Neural progenitor cell (in vitro differentiated cells): ENCODE measurements around the gene KHDRBS1. TPM values are rescaled to one million over a fixed set of nuclear protein-coding genes. Genes with fewer than 3 reads are reported as not detected.

ENCODE experiments used
- DNase-seq: peaks from one replicate; pipeline ENCODE4 v3.0.0-alpha.2; 2016; ENCODE audit warnings: low spot score
- H2AFZ ChIP-seq: fragments of 200-600 bp; sonication (generic); replicated peaks from 2 replicates; pipeline ENCODE4 v1.6.1; 2016; ENCODE audit warnings: antibody characterized with exemption
- H3F3A ChIP-seq: fragments of 200-600 bp; sonication (generic); 2 replicates; pipeline ENCODE4 v1.6.1; 2016; ENCODE audit warnings: antibody characterized with exemption, low read depth
- H3K27ac ChIP-seq: fragments of 200-600 bp; sonication (generic); 2 replicates; pipeline ENCODE4 v1.5.1; 2016; ENCODE audit warnings: mild to moderate bottlenecking
- H3K27me3 ChIP-seq: fragments of 200-600 bp; sonication (generic); 2 replicates; pipeline ENCODE4 v1.6.1; 2016; ENCODE audit warnings: mild to moderate bottlenecking, moderate library complexity
- H3K36me3 ChIP-seq: fragments of 200-600 bp; sonication (generic); 2 replicates; pipeline ENCODE4 v1.5.1; 2016
- H3K4me1 ChIP-seq: fragments of 200-600 bp; sonication (generic); 2 replicates; pipeline ENCODE4 v1.6.1; 2016; ENCODE audit warnings: mixed run types
- H3K4me2 ChIP-seq: fragments of 200-600 bp; sonication (generic); 2 replicates; pipeline ENCODE4 v1.6.1; 2016
- H3K4me3 ChIP-seq: fragments of 200-600 bp; sonication (generic); 2 replicates; pipeline ENCODE4 v1.5.1; 2016
- H3K79me2 ChIP-seq: fragments of 200-600 bp; sonication (generic); 2 replicates; pipeline ENCODE4 v1.6.1; 2016; ENCODE audit warnings: low read depth
- H3K9ac ChIP-seq: fragments of 200-600 bp; sonication (generic); 2 replicates; pipeline ENCODE4 v1.6.1; 2016
- H3K9me3 ChIP-seq: fragments of 200-600 bp; sonication (generic); 2 replicates; pipeline ENCODE4 v1.5.1; 2016; ENCODE audit warnings: low read depth
- H4K20me1 ChIP-seq: fragments of 200-600 bp; sonication (generic); 2 replicates; pipeline ENCODE4 v1.6.1; 2016; ENCODE audit warnings: low read depth
- H3K27ac Mint-ChIP-seq: 3 replicates; pipeline ENCODE4 v1.8.0; 2021; ENCODE audit warnings: mixed read lengths
- H3K27me3 Mint-ChIP-seq: 2 replicates; pipeline ENCODE4 v1.8.0; 2022; ENCODE audit warnings: low read depth, mild to moderate bottlenecking, inconsistent platforms, moderate library complexity, mixed read lengths; ENCODE audit not compliant: insufficient read depth
- H3K36me3 Mint-ChIP-seq: 3 replicates; pipeline ENCODE4 v1.8.0; 2021; ENCODE audit warnings: mixed read lengths
- H3K4me1 Mint-ChIP-seq: 3 replicates; pipeline ENCODE4 v1.8.0; 2021; ENCODE audit warnings: mixed read lengths
- H3K4me3 Mint-ChIP-seq: 3 replicates; pipeline ENCODE4 v1.8.0; 2021; ENCODE audit warnings: mild to moderate bottlenecking, moderate library complexity, mixed read lengths
- H3K9me3 Mint-ChIP-seq: 3 replicates; pipeline ENCODE4 v1.8.0; 2020; ENCODE audit warnings: mixed read lengths
- CTCF ChIP-seq: fragments of 200-600 bp; sonication (generic); IDR thresholded peaks from 2 replicates; pipeline ENCODE4 v1.5.1; 2017; ENCODE audit warnings: antibody characterized with exemption, mild to moderate bottlenecking
- EZH2 ChIP-seq: fragments of 200-600 bp; sonication (generic); IDR thresholded peaks from 2 replicates; pipeline ENCODE4 v1.6.1; 2017; ENCODE audit warnings: antibody characterized with exemption, mild to moderate bottlenecking, moderate library complexity
- EZH2phosphoT487 ChIP-seq: fragments of 200-600 bp; sonication (generic); IDR thresholded peaks from 2 replicates; pipeline ENCODE4 v1.6.1; 2017; ENCODE audit warnings: antibody characterized with exemption
- total RNA-seq: library from RNA; depleted of rRNA; stranded (reverse); fragments of >200 nt; gene quantifications from 2 replicates; pipeline ENCODE4 v1.2.3, GENCODE V29; 2015; ENCODE audit warnings: low replicate concordance

The KHDRBS1 gene
- total RNA-seq = 159 and 201 TPM in 2 replicates

GRCh38 chr1:32013386-32014198 lies at the start of gene KHDRBS1:
Gene KHDRBS1 (plus strand): TSS chr1:32013868. CDS start chr1:32013996, 128 bp downstream.
- Histone ChIP-seq H3K9me3 (no peaks in the 10 kb centered on the region), H3K4me2 (peak within 1 kb of the TSS; percentile 93), H3F3A (peaks cover 14% of the 10 kb centered on the region), H3K27me3 (no peaks in the 10 kb centered on the region), H3K4me1 (peaks cover 16% of the 10 kb centered on the region), H3K36me3 (no peaks in the 10 kb centered on the region), H4K20me1 (peaks cover 45% of the 10 kb centered on the region), H3K4me3 (peak within 1 kb of the TSS; percentile 87), H2AFZ (peak within 1 kb of the TSS; percentile 35), H3K9ac (peak within 1 kb of the TSS; percentile 91), H3K27ac (peak within 1 kb of the TSS; percentile 98), H3K79me2 (peaks cover 49% of the 10 kb centered on the region)
- peak; percentile 99 for DNase-seq
- Mint-ChIP-seq H3K4me3 (peak within 1 kb of the TSS; percentile 99), H3K27me3 (peaks cover 4% of the 10 kb centered on the region), H3K27ac (peak within 1 kb of the TSS; percentile 99), H3K36me3 (peaks cover 14% of the 10 kb centered on the region), H3K9me3 (no peaks in the 10 kb centered on the region), H3K4me1 (peaks cover 23% of the 10 kb centered on the region)
- TF ChIP-seq CTCF (no peak), EZH2phosphoT487 (no peak), EZH2 (no peak)

- peaks cover 10% of the 10 kb centered on the region for H3K27me3 Mint-ChIP-seq
Measured at GRCh38 chr1:31970873-31971272, 42.8 kb upstream of the KHDRBS1 start.

GRCh38 chr1:31976401-31976800 lies 37.3 kb upstream of the KHDRBS1 start:
- H4K20me1 ChIP-seq = no peaks in the 10 kb centered on the region
- H3K4me1 Mint-ChIP-seq = peaks cover 18% of the 10 kb centered on the region
- TF ChIP-seq EZH2phosphoT487 = no peak
- no peak for TF ChIP-seq CTCF
- no peak for TF ChIP-seq EZH2

More at GRCh38 chr1:31970873-31971272, 42.8 kb upstream of the KHDRBS1 start:
- Histone ChIP-seq H3F3A (no peaks in the 10 kb centered on the region), H2AFZ (no peak overlapping the region), H3K36me3 (no peaks in the 10 kb centered on the region), H3K4me3 (no peak overlapping the region), H3K79me2 (no peaks in the 10 kb centered on the region), H4K20me1 (no peaks in the 10 kb centered on the region), H3K4me1 (no peaks in the 10 kb centered on the region), H3K27ac (no peak overlapping the region), H3K4me2 (no peak overlapping the region), H3K9ac (no peak overlapping the region), H3K27me3 (no peaks in the 10 kb centered on the region), H3K9me3 (no peaks in the 10 kb centered on the region)
- no peak for DNase-seq
- TF ChIP-seq CTCF = no peak
- no peak for TF ChIP-seq EZH2
- no peak for TF ChIP-seq EZH2phosphoT487
- no peak overlapping the region for H3K4me3 Mint-ChIP-seq
- no peak overlapping the region for H3K27ac Mint-ChIP-seq
- no peaks in the 10 kb centered on the region for H3K9me3 Mint-ChIP-seq
- H3K36me3 Mint-ChIP-seq = no peaks in the 10 kb centered on the region
- peaks cover 9% of the 10 kb centered on the region for H3K4me1 Mint-ChIP-seq

More at GRCh38 chr1:31976401-31976800, 37.3 kb upstream of the KHDRBS1 start:
- no peaks in the 10 kb centered on the region for H3K9me3 ChIP-seq
- H3K9ac ChIP-seq = no peak overlapping the region
- Mint-ChIP-seq H3K4me3 (no peak overlapping the region), H3K27me3 (peaks cover 5% of the 10 kb centered on the region), H3K9me3 (no peaks in the 10 kb centered on the region), H3K36me3 (no peaks in the 10 kb centered on the region), H3K27ac (no peak overlapping the region)
- no peaks in the 10 kb centered on the region for H3K27me3 ChIP-seq
- no peaks in the 10 kb centered on the region for H3K79me2 ChIP-seq
- no peak overlapping the region for H3K27ac ChIP-seq
- no peaks in the 10 kb centered on the region for H3K4me1 ChIP-seq
- no peak overlapping the region for H3K4me3 ChIP-seq
- no peaks in the 10 kb centered on the region for H3K36me3 ChIP-seq
- H3K4me2 ChIP-seq = no peak overlapping the region
- H3F3A ChIP-seq = peaks cover 7% of the 10 kb centered on the region
- no peak overlapping the region for H2AFZ ChIP-seq
- no peak for DNase-seq
